DND-41 (cell line): ENCODE data around the gene LCE3C.

Experiments
- EZH2 ChIP-seq: IDR thresholded peaks from 3 replicates; pipeline ENCODE4 v1.6.1; 2012; ENCODE audit warnings: borderline replicate concordance, low read depth, mild to moderate bottlenecking, moderate library complexity, low read length, inconsistent platforms; ENCODE audit not compliant: severe bottlenecking
- TF ChIP-seq, protein P1 (sequence below): IDR thresholded peaks from 2 replicates; pipeline ENCODE4 v1.5.1; 2012; ENCODE audit warnings: borderline replicate concordance, low read length, moderate library complexity, mild to moderate bottlenecking; ENCODE audit not compliant: poor library complexity, severe bottlenecking; ENCODE audit errors: extremely low read depth

DNA sequence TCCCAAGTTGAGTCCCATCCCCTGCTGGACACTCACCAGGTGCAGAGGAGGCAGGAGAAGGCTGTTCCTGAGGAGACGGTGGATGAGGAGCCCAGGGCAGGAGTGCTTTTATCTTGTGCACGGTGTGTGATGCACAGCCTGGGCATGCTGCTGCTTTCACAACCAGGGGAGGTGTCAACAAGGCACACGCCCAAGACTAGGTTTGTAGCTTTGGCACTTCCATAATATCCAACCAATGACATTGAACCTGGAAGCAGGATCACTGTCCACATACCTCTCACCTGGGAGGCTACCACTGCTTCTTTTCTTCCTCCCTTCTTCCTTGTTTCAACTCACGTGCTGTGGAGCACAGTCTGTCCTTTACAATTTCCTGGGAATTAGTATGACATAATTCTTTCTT lies 19.6 kb upstream of the LCE3C start, which contains the start of gene LCE3D:
- TF ChIP-seq, protein P1, sequence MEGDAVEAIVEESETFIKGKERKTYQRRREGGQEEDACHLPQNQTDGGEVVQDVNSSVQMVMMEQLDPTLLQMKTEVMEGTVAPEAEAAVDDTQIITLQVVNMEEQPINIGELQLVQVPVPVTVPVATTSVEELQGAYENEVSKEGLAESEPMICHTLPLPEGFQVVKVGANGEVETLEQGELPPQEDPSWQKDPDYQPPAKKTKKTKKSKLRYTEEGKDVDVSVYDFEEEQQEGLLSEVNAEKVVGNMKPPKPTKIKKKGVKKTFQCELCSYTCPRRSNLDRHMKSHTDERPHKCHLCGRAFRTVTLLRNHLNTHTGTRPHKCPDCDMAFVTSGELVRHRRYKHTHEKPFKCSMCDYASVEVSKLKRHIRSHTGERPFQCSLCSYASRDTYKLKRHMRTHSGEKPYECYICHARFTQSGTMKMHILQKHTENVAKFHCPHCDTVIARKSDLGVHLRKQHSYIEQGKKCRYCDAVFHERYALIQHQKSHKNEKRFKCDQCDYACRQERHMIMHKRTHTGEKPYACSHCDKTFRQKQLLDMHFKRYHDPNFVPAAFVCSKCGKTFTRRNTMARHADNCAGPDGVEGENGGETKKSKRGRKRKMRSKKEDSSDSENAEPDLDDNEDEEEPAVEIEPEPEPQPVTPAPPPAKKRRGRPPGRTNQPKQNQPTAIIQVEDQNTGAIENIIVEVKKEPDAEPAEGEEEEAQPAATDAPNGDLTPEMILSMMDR, result no peak
- TF ChIP-seq EZH2, result no peak
